ENCODE measurements around the gene SGCD. TPM values are rescaled to one million over a fixed set of nuclear protein-coding genes. Genes with fewer than 3 reads are reported as not detected.

The SGCD gene
- total RNA-seq = 13.8 and 15.1 TPM in 2 replicates

GRCh38 chr5:156326718-156327259 lies at the start of gene SGCD:
Gene SGCD (plus strand): TSS chr5:156327164.
- peak; percentile 46 for DNase-seq (ENCODE audit: low read depth)
- peak within 1 kb of the TSS; percentile 30 for H3K4me3 ChIP-seq (ENCODE audit: low read depth, low read length)
- TF ChIP-seq CTCF (IDR thresholded peaks at IDR 0.05; ENCODE audit: insufficient read depth, low read depth, low read length) = no peak

GRCh38 chr5:156277290-156277689 lies 49.7 kb upstream of the SGCD start:
- DNase-seq (ENCODE audit: low read depth) = no peak
- H3K4me3 ChIP-seq (ENCODE audit: low read depth, low read length) = no peak overlapping the region
- TF ChIP-seq CTCF (IDR thresholded peaks at IDR 0.05; ENCODE audit: insufficient read depth, low read depth, low read length) = no peak

GRCh38 chr5:156295431-156295830 lies 31.5 kb upstream of the SGCD start:
- TF ChIP-seq CTCF (IDR thresholded peaks at IDR 0.05; ENCODE audit: insufficient read depth, low read depth, low read length) = no peak
- no peak for DNase-seq (ENCODE audit: low read depth)
- no peak overlapping the region for H3K4me3 ChIP-seq (ENCODE audit: low read depth, low read length)

GRCh38 chr5:156310115-156310514 lies 16.8 kb upstream of the SGCD start:
- no peak for DNase-seq (ENCODE audit: low read depth)
- no peak for TF ChIP-seq CTCF (IDR thresholded peaks at IDR 0.05; ENCODE audit: insufficient read depth, low read depth, low read length)
- H3K4me3 ChIP-seq (ENCODE audit: low read depth, low read length) = no peak overlapping the region

GRCh38 chr5:156312897-156313694 lies 13.9 kb upstream of the SGCD start:
- H3K4me3 ChIP-seq (ENCODE audit: low read depth, low read length) = no peak overlapping the region
- TF ChIP-seq CTCF (IDR thresholded peaks at IDR 0.05; ENCODE audit: insufficient read depth, low read depth, low read length) = no peak
- DNase-seq (ENCODE audit: low read depth) = no peak

GRCh38 chr5:156314416-156314815 lies 12.5 kb upstream of the SGCD start:
- DNase-seq (ENCODE audit: low read depth) = no peak
- no peak overlapping the region for H3K4me3 ChIP-seq (ENCODE audit: low read depth, low read length)
- no peak for TF ChIP-seq CTCF (IDR thresholded peaks at IDR 0.05; ENCODE audit: insufficient read depth, low read depth, low read length)

Data from fibroblast of villous mesenchyme (primary cell).